ENCODE measurements around the gene TSEN34. TPM values are rescaled to one million over a fixed set of nuclear protein-coding genes. Genes with fewer than 3 reads are reported as not detected.
"Not testable (repeated sequence)": the region's sequence is repeated elsewhere in the genome, so short reads cannot be mapped to it uniquely, and the experiment has no call there.

Gene TSEN34
- total RNA-seq, 3 donors from 2014 or later (not counting 1 experiment from before 2014, with no cell fraction given): 11.5 to 16.7 (median 13.5) TPM

DNA sequence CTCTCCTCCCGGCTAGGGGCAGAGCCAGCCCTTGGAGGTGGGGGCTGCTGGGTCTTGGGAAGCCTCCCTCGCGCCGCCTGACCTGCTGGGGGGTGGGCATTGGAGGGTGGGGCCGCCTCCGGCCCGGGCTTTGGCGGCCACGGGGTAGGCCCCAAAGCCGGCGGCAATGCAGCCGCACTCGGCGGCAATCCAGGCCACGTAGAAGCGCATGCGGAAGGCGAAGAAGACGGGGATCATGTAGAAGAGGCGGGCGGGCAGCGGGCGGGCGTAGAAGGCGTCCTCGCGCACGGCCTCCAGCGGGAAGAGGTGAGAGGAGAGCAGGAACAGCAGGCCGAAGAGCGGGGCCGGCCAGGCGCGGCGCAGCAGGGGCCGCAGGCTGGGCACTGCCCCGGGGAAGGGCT, 10.4 kb upstream of the TSEN34 start:
- ATAC-seq (no peak), DNase-seq (no peak)
- H3K27me3 Mint-ChIP-seq (ENCODE audit: low read depth in 2 of 2): no peaks in the 10 kb centered on the region
- intact Hi-C loops (cut with micrococcal nuclease): no loop called here
- no peaks in the 10 kb centered on the region for H3K4me1 ChIP-seq (ENCODE audit: control insufficient read depth, insufficient read depth, low read length)
- H3K9me3 Mint-ChIP-seq: no peaks in the 10 kb centered on the region
- H3K27me3 ChIP-seq (ENCODE audit: control insufficient read depth, insufficient read depth, low read length): no peaks in the 10 kb centered on the region
- no peaks in the 10 kb centered on the region for H3K36me3 Mint-ChIP-seq
- no peak overlapping the region for H3K27ac Mint-ChIP-seq
- H3K9me3 ChIP-seq (ENCODE audit: control insufficient read depth, insufficient read depth, low read length): no peaks in the 10 kb centered on the region
- H3K4me3 Mint-ChIP-seq: no peak overlapping the region
- H3K27ac ChIP-seq (ENCODE audit: low read length): no peak overlapping the region
- no peaks in the 10 kb centered on the region for H3K36me3 ChIP-seq (ENCODE audit: control insufficient read depth, insufficient read depth, low read length)
- TF ChIP-seq, protein P1, sequence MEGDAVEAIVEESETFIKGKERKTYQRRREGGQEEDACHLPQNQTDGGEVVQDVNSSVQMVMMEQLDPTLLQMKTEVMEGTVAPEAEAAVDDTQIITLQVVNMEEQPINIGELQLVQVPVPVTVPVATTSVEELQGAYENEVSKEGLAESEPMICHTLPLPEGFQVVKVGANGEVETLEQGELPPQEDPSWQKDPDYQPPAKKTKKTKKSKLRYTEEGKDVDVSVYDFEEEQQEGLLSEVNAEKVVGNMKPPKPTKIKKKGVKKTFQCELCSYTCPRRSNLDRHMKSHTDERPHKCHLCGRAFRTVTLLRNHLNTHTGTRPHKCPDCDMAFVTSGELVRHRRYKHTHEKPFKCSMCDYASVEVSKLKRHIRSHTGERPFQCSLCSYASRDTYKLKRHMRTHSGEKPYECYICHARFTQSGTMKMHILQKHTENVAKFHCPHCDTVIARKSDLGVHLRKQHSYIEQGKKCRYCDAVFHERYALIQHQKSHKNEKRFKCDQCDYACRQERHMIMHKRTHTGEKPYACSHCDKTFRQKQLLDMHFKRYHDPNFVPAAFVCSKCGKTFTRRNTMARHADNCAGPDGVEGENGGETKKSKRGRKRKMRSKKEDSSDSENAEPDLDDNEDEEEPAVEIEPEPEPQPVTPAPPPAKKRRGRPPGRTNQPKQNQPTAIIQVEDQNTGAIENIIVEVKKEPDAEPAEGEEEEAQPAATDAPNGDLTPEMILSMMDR (IDR thresholded peaks at IDR 0.05): no peak
- H3K4me3 ChIP-seq (ENCODE audit: low read length): no peak overlapping the region
- no peaks in the 10 kb centered on the region for H3K4me1 Mint-ChIP-seq
- 96% methylated on average over 37 of the region's 37 CpGs for WGBS (ENCODE audit: insufficient coverage)

DNA sequence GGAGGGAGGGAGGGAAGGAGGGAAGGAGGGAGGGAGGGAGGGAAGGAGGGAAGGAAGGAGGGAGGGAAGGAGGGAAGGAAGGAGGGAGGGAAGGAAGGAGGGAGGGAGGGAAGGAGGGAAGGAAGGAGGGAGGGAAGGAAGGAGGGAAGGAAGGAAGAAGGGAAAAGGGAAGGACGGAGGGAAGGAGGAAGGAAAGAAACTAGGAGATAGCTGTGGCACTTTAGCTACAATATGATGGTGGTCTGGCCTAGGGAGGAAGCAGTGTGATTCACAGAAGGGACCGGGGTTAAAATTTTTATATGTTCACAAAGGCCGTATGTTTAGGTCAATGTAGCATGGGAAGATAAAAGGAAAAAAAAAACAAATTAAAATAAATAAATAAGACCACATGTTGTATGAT, 9.2 kb upstream of the TSEN34 start:
- H3K27ac ChIP-seq (ENCODE audit: low read length); H3K4me1 ChIP-seq (ENCODE audit: control insufficient read depth, insufficient read depth, low read length); H3K9me3 Mint-ChIP-seq; H3K4me3 ChIP-seq (ENCODE audit: low read length); DNase-seq; H3K4me1 Mint-ChIP-seq; H3K4me3 Mint-ChIP-seq; intact Hi-C loops (cut with micrococcal nuclease); H3K9me3 ChIP-seq (ENCODE audit: control insufficient read depth, insufficient read depth, low read length); H3K27me3 ChIP-seq (ENCODE audit: control insufficient read depth, insufficient read depth, low read length); H3K36me3 Mint-ChIP-seq; H3K36me3 ChIP-seq (ENCODE audit: control insufficient read depth, insufficient read depth, low read length); H3K27ac Mint-ChIP-seq; H3K27me3 Mint-ChIP-seq (ENCODE audit: low read depth in 2 of 2); ATAC-seq: not testable (repeated sequence)
- WGBS (ENCODE audit: insufficient coverage): 98% methylated on average over 3 of the region's 3 CpGs

DNA sequence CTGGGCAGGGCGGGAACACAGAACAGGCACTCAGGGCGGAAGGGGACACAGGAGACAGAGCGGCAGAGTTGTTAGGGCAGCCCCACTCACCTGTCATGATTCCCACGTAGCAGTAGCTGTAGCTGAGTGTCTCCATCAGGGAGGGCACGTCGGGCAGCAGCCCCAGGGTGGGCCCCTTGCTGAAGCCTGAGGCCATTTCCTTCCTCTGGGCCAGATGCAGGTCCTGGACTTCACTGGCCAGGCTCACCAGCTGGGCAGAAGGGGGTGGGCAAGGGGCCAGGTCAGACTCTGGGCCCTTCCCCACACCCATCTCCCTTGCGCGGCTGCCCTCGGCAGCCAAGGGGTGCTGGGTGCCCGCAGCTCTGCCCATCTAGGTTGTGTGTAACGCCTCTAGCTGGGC, 7.7 kb upstream of the TSEN34 start:
- WGBS (ENCODE audit: insufficient coverage): 93% methylated on average over 11 of the region's 11 CpGs

DNA sequence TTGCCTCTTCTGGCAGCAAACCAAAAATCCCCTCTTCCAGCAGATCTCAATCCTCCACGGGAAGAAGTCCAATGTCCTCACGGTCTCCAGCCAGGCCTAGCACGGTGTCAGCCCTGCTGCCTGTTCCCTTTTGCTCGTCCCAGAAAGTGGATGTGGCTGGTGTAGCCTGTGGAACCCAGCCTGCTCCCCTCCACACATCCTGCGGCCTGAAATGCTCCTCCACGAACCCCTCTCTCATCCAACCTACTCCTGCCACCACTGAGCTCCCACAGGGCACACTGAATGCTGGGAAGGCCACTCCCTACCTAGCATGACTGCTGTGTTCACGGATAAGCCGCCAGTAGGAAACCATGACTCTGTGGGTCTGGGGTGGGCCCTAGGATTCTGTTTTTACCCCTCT, 4.8 kb upstream of the TSEN34 start:
- no peak for ATAC-seq
- peaks cover 15 to 19% of the 10 kb centered on the region in 2 donors for H3K4me1 Mint-ChIP-seq

More for the DNA sequence above, 7.7 kb upstream of the TSEN34 start:
- Histone ChIP-seq H3K27ac (ENCODE audit: low read length) (no peak overlapping the region), H3K4me3 (ENCODE audit: low read length) (no peak overlapping the region), H3K9me3 (ENCODE audit: control insufficient read depth, insufficient read depth, low read length) (no peaks in the 10 kb centered on the region), H3K4me1 (ENCODE audit: control insufficient read depth, insufficient read depth, low read length) (peaks cover 6% of the 10 kb centered on the region), H3K27me3 (ENCODE audit: control insufficient read depth, insufficient read depth, low read length) (no peaks in the 10 kb centered on the region), H3K36me3 (ENCODE audit: control insufficient read depth, insufficient read depth, low read length) (peaks cover 3% of the 10 kb centered on the region)
- Mint-ChIP-seq H3K4me1 (peaks cover 7 to 13% of the 10 kb centered on the region in 2 donors), H3K27ac (no peak overlapping the region), H3K36me3 (no peaks in the 10 kb centered on the region), H3K9me3 (no peaks in the 10 kb centered on the region), H3K27me3 (ENCODE audit: low read depth in 2 of 2) (no peaks in the 10 kb centered on the region), H3K4me3 (no peak overlapping the region)
- DNase-seq: no peak
- intact Hi-C loops (cut with micrococcal nuclease): no loop called here
- no peak for ATAC-seq
- TF ChIP-seq, protein P1 (IDR thresholded peaks at IDR 0.05): no peak

More for the DNA sequence above, 4.8 kb upstream of the TSEN34 start:
- Histone ChIP-seq H3K4me1 (ENCODE audit: control insufficient read depth, insufficient read depth, low read length) (peaks cover 11% of the 10 kb centered on the region), H3K27me3 (ENCODE audit: control insufficient read depth, insufficient read depth, low read length) (no peaks in the 10 kb centered on the region), H3K27ac (ENCODE audit: low read length) (no peak overlapping the region), H3K9me3 (ENCODE audit: control insufficient read depth, insufficient read depth, low read length) (no peaks in the 10 kb centered on the region), H3K4me3 (ENCODE audit: low read length) (no peak overlapping the region), H3K36me3 (ENCODE audit: control insufficient read depth, insufficient read depth, low read length) (peaks cover 3% of the 10 kb centered on the region)
- no peak for DNase-seq
- WGBS (ENCODE audit: insufficient coverage): 96% methylated on average over 8 of the region's 8 CpGs
- Mint-ChIP-seq H3K4me3 (no peak overlapping the region), H3K36me3 (no peaks in the 10 kb centered on the region), H3K27me3 (ENCODE audit: low read depth in 2 of 2) (no peaks in the 10 kb centered on the region), H3K9me3 (no peaks in the 10 kb centered on the region), H3K27ac (no peak overlapping the region)
- intact Hi-C loops (cut with micrococcal nuclease): no loop called here
- TF ChIP-seq, protein P1 (IDR thresholded peaks at IDR 0.05): no peak
